GM18505 (cell line): Measurements from ENCODE around the gene FGF19.
"Not testable (repeated sequence)": the region's sequence is repeated elsewhere in the genome, so short reads cannot be mapped to it uniquely, and the experiment has no call there.

ENCODE experiments used
- ATAC-seq: cut with Tn5 transposase; IDR thresholded peaks from one replicate; pipeline ENCODE4 v1.9.1; 2021; ENCODE audit not compliant: unreplicated experiment
- POLR2A ChIP-seq: IDR thresholded peaks from 4 replicates; pipeline ENCODE4 v1.6.1; 2011; ENCODE audit warnings: borderline replicate concordance; ENCODE audit not compliant: insufficient read depth, insufficient read length; ENCODE audit errors: extremely low read depth

FGF19 gene

GRCh38 chr11:69696749-69697468 is 6.9 kb downstream of the FGF19 start:
- no peak for TF ChIP-seq POLR2A
- ATAC-seq, result no peak

- not testable (repeated sequence) for ATAC-seq
Measured at GRCh38 chr11:69695995-69696394, 7.8 kb downstream of the FGF19 start.

- no peak for TF ChIP-seq POLR2A
- ATAC-seq, result no peak
Measured at GRCh38 chr11:69695581-69695980, 8.2 kb downstream of the FGF19 start.

- TF ChIP-seq POLR2A, result no peak
Measured at GRCh38 chr11:69694781-69695180, 9.0 kb downstream of the FGF19 start.

GRCh38 chr11:69692422-69692821 is 11.4 kb downstream of the FGF19 start:
- ATAC-seq, result no peak
- no peak for TF ChIP-seq POLR2A

More at GRCh38 chr11:69694781-69695180, 9.0 kb downstream of the FGF19 start:
- no peak for ATAC-seq

- TF ChIP-seq POLR2A, result no peak
- no peak for ATAC-seq
Measured at GRCh38 chr11:69691463-69691862, 12.4 kb downstream of the FGF19 start.

- ATAC-seq, result no peak
- no peak for TF ChIP-seq POLR2A
Measured at GRCh38 chr11:69689484-69690319, 14.1 kb downstream of the FGF19 start.

- ATAC-seq, result not testable (repeated sequence)
Measured at GRCh38 chr11:69687969-69688771, 15.7 kb downstream of the FGF19 start.

- no peak for ATAC-seq
- no peak for TF ChIP-seq POLR2A
Measured at GRCh38 chr11:69686856-69687255, 17.0 kb downstream of the FGF19 start.

- no peak for ATAC-seq
- no peak for TF ChIP-seq POLR2A
Measured at GRCh38 chr11:69686452-69686851, 17.4 kb downstream of the FGF19 start.

- ATAC-seq, result no peak
- no peak for TF ChIP-seq POLR2A
Measured at GRCh38 chr11:69685348-69685747, 18.5 kb downstream of the FGF19 start.

GRCh38 chr11:69684651-69685050 is 19.2 kb downstream of the FGF19 start:
- no peak for TF ChIP-seq POLR2A
- ATAC-seq, result no peak

GRCh38 chr11:69683764-69684333 is 20.0 kb downstream of the FGF19 start:
- no peak for TF ChIP-seq POLR2A
- no peak for ATAC-seq

GRCh38 chr11:69682681-69683326 is 21.0 kb downstream of the FGF19 start:
- no peak for ATAC-seq

More at GRCh38 chr11:69682681-69683326, 21.0 kb downstream of the FGF19 start:
- TF ChIP-seq POLR2A, result no peak
